Activated CD4-positive, alpha-beta T cell treated with anti-CD3 and anti-CD28 coated beads, Interleukin-2, amount 10 ng/mL, durations not matched to agents 24 days and 14 days (primary cell): ENCODE measurements around the gene BMP7. TPM values are rescaled to one million over a fixed set of nuclear protein-coding genes. Genes with fewer than 3 reads are reported as not detected.
"Not testable (repeated sequence)": the region's sequence is repeated elsewhere in the genome, so short reads cannot be mapped to it uniquely, and the experiment has no call there.

Source experiments
- DNase-seq: peaks from one replicate; pipeline ENCODE4 v3.0.0; 2022
- H3K27ac Mint-ChIP-seq: one replicate; pipeline ENCODE4 v1.8.0; 2022; ENCODE audit warnings: mild to moderate bottlenecking, mixed read lengths
- H3K27me3 Mint-ChIP-seq: one replicate; pipeline ENCODE4 v1.8.0; 2022; ENCODE audit warnings: mixed read lengths
- H3K36me3 Mint-ChIP-seq: one replicate; pipeline ENCODE4 v1.8.0; 2022; ENCODE audit warnings: low read depth, mild to moderate bottlenecking, mixed read lengths
- H3K4me1 Mint-ChIP-seq: one replicate; pipeline ENCODE4 v1.8.0; 2021; ENCODE audit warnings: mixed read lengths
- H3K4me3 Mint-ChIP-seq: one replicate; pipeline ENCODE4 v1.8.0; 2022; ENCODE audit warnings: mild to moderate bottlenecking, moderate library complexity, mixed read lengths
- H3K9me3 Mint-ChIP-seq: one replicate; pipeline ENCODE4 v1.8.0; 2021; ENCODE audit warnings: mixed read lengths
- intact Hi-C: fragments of 100-400 bp; cut with micrococcal nuclease; formaldehyde crosslinking; loops from one replicate; pipeline ENCODE4 v1.15.1; 2023
- total RNA-seq: library from RNA; stranded (reverse); gene quantifications from 2 replicates; pipeline ENCODE4 v1.2.3, GENCODE V29; 2022

The BMP7 gene
- total RNA-seq, 1 donor from 2014 or later: 0.07 TPM

- H3K4me3 Mint-ChIP-seq: no peak overlapping the region
- intact Hi-C loops: no loop called here
- peaks cover 3% of the 10 kb centered on the region for H3K9me3 Mint-ChIP-seq
- no peak for DNase-seq
- no peaks in the 10 kb centered on the region for H3K27me3 Mint-ChIP-seq
- H3K4me1 Mint-ChIP-seq: no peaks in the 10 kb centered on the region
- H3K27ac Mint-ChIP-seq: no peak overlapping the region
- H3K36me3 Mint-ChIP-seq: no peaks in the 10 kb centered on the region
Measured at GRCh38 chr20:57243480-57244220, 22.8 kb downstream of the BMP7 start.

- Mint-ChIP-seq H3K36me3 (no peaks in the 10 kb centered on the region), H3K4me1 (no peaks in the 10 kb centered on the region), H3K27me3 (peaks cover 4% of the 10 kb centered on the region), H3K4me3 (no peak overlapping the region), H3K27ac (no peak overlapping the region), H3K9me3 (peaks cover 3% of the 10 kb centered on the region)
- DNase-seq: no peak
- intact Hi-C loops: no loop called here
Measured at GRCh38 chr20:57242414-57242813, 24.0 kb downstream of the BMP7 start.

- Mint-ChIP-seq H3K27me3 (peaks cover 6% of the 10 kb centered on the region), H3K9me3 (peaks cover 3% of the 10 kb centered on the region), H3K4me3 (no peak overlapping the region), H3K36me3 (no peaks in the 10 kb centered on the region), H3K27ac (no peak overlapping the region), H3K4me1 (no peaks in the 10 kb centered on the region)
- intact Hi-C loops: no loop called here
- DNase-seq: no peak
Measured at GRCh38 chr20:57241363-57241991, 25.0 kb downstream of the BMP7 start.

GRCh38 chr20:57240581-57241362, 25.7 kb downstream of the BMP7 start:
- Mint-ChIP-seq H3K4me1 (no peaks in the 10 kb centered on the region), H3K36me3 (no peaks in the 10 kb centered on the region), H3K9me3 (peaks cover 3% of the 10 kb centered on the region), H3K27ac (no peak overlapping the region), H3K27me3 (peaks cover 11% of the 10 kb centered on the region), H3K4me3 (no peak overlapping the region)
- DNase-seq: no peak
- intact Hi-C loops: no loop called here

GRCh38 chr20:57239725-57240124, 26.7 kb downstream of the BMP7 start:
- H3K27ac Mint-ChIP-seq, intact Hi-C loops: not testable (repeated sequence)
- peaks cover 18% of the 10 kb centered on the region for H3K27me3 Mint-ChIP-seq

GRCh38 chr20:57239324-57239723, 27.1 kb downstream of the BMP7 start:
- DNase-seq, H3K36me3 Mint-ChIP-seq, H3K4me1 Mint-ChIP-seq, intact Hi-C loops, H3K9me3 Mint-ChIP-seq, H3K4me3 Mint-ChIP-seq, H3K27ac Mint-ChIP-seq: not testable (repeated sequence)
- H3K27me3 Mint-ChIP-seq: peaks cover 18% of the 10 kb centered on the region

More at GRCh38 chr20:57239725-57240124, 26.7 kb downstream of the BMP7 start:
- not testable (repeated sequence) for H3K9me3 Mint-ChIP-seq, H3K4me1 Mint-ChIP-seq, DNase-seq, H3K36me3 Mint-ChIP-seq, H3K4me3 Mint-ChIP-seq

GRCh38 chr20:57238089-57238488, 28.4 kb downstream of the BMP7 start:
- no peak overlapping the region for H3K4me3 Mint-ChIP-seq
- intact Hi-C loops: no loop called here
- no peaks in the 10 kb centered on the region for H3K4me1 Mint-ChIP-seq
- no peak for DNase-seq
- no peaks in the 10 kb centered on the region for H3K36me3 Mint-ChIP-seq
- H3K27me3 Mint-ChIP-seq: peaks cover 18% of the 10 kb centered on the region
- no peak overlapping the region for H3K27ac Mint-ChIP-seq
- H3K9me3 Mint-ChIP-seq: peaks cover 3% of the 10 kb centered on the region

GRCh38 chr20:57237585-57237953, 28.9 kb downstream of the BMP7 start:
- H3K27ac Mint-ChIP-seq: no peak overlapping the region

GRCh38 chr20:57236813-57237584, 29.4 kb downstream of the BMP7 start:
- Mint-ChIP-seq H3K4me3 (no peak overlapping the region), H3K27ac (no peak overlapping the region), H3K9me3 (peaks cover 3% of the 10 kb centered on the region), H3K36me3 (no peaks in the 10 kb centered on the region), H3K4me1 (no peaks in the 10 kb centered on the region), H3K27me3 (peaks cover 18% of the 10 kb centered on the region)
- no peak for DNase-seq
- intact Hi-C loops: no loop called here

More at GRCh38 chr20:57237585-57237953, 28.9 kb downstream of the BMP7 start:
- intact Hi-C loops: no loop called here
- peaks cover 18% of the 10 kb centered on the region for H3K27me3 Mint-ChIP-seq
- no peak for DNase-seq
- H3K9me3 Mint-ChIP-seq: peaks cover 3% of the 10 kb centered on the region
- no peaks in the 10 kb centered on the region for H3K36me3 Mint-ChIP-seq
- no peaks in the 10 kb centered on the region for H3K4me1 Mint-ChIP-seq
- no peak overlapping the region for H3K4me3 Mint-ChIP-seq

GRCh38 chr20:57234556-57235251, 31.7 kb downstream of the BMP7 start:
- Mint-ChIP-seq H3K36me3 (no peaks in the 10 kb centered on the region), H3K27me3 (peaks cover 18% of the 10 kb centered on the region), H3K4me1 (no peaks in the 10 kb centered on the region), H3K9me3 (no peaks in the 10 kb centered on the region), H3K27ac (no peak overlapping the region), H3K4me3 (no peak overlapping the region)
- intact Hi-C loops: no loop called here
- DNase-seq: no peak

GRCh38 chr20:57231951-57232428, 34.5 kb downstream of the BMP7 start:
- H3K27me3 Mint-ChIP-seq: peaks cover 12% of the 10 kb centered on the region
- no peak for DNase-seq
- no peaks in the 10 kb centered on the region for H3K36me3 Mint-ChIP-seq
- H3K4me3 Mint-ChIP-seq: no peak overlapping the region
- H3K27ac Mint-ChIP-seq: no peak overlapping the region
- H3K4me1 Mint-ChIP-seq: no peaks in the 10 kb centered on the region
- no peaks in the 10 kb centered on the region for H3K9me3 Mint-ChIP-seq
- intact Hi-C loops: no loop called here

GRCh38 chr20:57231161-57231560, 35.3 kb downstream of the BMP7 start:
- Mint-ChIP-seq H3K27ac (no peak overlapping the region), H3K9me3 (no peaks in the 10 kb centered on the region), H3K36me3 (no peaks in the 10 kb centered on the region), H3K4me3 (no peak overlapping the region), H3K27me3 (peaks cover 9% of the 10 kb centered on the region), H3K4me1 (no peaks in the 10 kb centered on the region)
- DNase-seq: no peak
- intact Hi-C loops: no loop called here

- no peak overlapping the region for H3K27ac Mint-ChIP-seq
- H3K4me3 Mint-ChIP-seq: no peak overlapping the region
- H3K36me3 Mint-ChIP-seq: no peaks in the 10 kb centered on the region
- peaks cover 1% of the 10 kb centered on the region for H3K27me3 Mint-ChIP-seq
- H3K4me1 Mint-ChIP-seq: no peaks in the 10 kb centered on the region
- intact Hi-C loops: no loop called here
- no peak for DNase-seq
- H3K9me3 Mint-ChIP-seq: no peaks in the 10 kb centered on the region
Measured at GRCh38 chr20:57230247-57230646, 36.2 kb downstream of the BMP7 start.
